ENCODE data around the gene ITGB3. TPM values are rescaled to one million over a fixed set of nuclear protein-coding genes. Genes with fewer than 3 reads are reported as not detected.

ITGB3 gene
- total and polyA plus RNA-seq, 9 of the 15 experiments (the other 6 are each of a cell fraction or from before 2014, with no cell fraction given): 0.08 to 2.6 (median 0.62) TPM; not detected in 1

DNA sequence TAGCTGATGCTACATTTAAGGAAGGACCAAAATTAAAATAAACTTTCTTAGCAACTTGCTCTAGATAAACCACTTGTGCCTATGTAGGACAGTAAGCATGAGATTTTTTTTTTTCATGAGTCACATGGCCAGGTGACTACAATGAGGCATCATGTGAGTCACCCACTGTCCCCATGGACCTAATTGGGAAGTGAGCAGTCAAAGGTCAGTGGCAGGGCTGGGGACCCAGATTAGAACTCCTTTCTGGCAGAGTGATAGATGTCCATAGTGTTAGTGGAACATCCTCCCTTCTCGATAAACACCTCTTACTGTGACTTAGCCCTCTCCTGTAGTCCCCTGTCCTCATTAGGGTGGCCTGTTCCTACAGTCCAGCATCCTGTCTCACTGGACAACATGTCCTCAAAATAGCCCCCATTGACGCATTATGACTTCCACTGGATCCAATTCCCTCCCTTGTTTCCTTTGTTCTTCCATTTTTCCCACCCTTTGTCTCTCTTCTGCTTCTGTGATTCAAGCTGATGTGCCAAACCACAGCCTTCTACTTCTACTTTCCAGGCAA is 12.4 kb downstream of the ITGB3 start (continued):
- TF ChIP-seq, protein P1, sequence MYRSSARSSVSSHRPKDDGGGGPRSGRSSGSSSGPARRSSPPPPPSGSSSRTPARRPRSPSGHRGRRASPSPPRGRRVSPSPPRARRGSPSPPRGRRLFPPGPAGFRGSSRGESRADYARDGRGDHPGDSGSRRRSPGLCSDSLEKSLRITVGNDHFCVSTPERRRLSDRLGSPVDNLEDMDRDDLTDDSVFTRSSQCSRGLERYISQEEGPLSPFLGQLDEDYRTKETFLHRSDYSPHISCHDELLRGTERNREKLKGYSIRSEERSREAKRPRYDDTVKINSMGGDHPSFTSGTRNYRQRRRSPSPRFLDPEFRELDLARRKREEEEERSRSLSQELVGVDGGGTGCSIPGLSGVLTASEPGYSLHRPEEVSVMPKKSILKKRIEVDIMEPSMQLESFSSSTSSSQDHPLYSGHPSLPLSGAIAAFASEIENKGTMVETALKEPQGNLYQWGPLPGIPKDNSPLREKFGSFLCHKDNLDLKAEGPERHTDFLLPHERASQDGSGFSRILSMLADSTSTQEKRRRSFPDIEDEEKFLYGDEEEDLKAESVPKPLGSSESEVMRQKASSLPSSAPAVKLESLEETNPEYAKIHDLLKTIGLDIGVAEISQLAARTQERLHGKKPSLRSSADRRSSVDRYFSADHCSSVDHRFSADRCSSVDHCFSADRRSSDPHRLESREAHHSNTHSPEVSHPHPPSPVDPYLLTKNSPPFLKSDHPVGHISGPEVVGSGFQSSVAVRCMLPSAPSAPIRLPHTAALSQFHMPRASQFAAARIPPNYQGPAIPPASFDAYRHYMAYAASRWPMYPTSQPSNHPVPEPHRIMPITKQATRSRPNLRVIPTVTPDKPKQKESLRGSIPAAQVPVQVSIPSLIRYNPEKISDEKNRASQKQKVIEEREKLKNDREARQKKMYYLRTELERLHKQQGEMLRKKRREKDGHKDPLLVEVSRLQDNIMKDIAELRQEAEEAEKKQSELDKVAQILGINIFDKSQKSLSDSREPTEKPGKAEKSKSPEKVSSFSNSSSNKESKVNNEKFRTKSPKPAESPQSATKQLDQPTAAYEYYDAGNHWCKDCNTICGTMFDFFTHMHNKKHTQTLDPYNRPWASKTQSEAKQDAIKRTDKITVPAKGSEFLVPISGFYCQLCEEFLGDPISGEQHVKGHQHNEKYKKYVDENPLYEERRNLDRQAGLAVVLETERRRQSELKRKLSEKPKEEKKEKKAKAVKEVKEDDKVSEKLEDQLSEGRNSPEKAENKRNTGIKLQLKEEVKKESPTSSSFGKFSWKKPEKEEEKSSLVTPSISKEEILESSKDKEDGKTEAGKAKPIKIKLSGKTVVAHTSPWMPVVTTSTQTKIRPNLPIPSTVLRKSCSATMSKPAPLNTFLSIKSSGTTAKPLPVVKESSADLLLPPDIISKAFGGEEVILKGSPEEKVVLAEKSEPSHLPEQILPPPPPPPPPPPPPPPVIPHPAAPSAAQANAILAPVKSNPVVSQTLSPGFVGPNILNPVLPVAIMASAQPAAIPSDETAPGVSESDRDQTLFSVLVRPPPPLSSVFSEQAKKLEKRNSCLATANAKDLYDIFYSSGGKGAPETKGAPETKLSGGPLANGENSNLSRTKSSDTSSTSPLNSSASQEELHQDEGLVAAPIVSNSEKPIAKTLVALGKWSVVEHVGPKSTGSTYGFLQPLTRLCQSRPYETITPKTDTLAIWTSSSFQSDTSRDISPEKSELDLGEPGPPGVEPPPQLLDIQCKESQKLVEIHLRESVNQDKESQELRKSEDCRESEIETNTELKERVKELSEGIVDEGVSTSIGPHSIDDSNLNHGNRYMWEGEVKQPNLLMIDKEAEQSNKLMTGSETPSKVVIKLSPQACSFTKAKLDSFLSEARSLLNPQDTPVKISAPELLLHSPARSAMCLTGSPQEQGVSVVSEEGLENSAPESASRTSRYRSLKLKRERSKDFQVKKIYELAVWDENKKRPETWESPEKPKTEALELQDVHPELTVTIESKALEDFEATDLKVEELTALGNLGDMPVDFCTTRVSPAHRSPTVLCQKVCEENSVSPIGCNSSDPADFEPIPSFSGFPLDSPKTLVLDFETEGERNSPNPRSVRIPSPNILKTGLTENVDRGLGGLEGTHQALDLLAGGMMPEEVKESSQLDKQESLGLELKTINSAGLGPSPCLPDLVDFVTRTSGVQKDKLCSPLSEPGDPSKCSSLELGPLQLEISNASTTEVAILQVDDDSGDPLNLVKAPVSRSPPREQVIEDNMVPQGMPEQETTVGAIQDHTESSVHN (IDR thresholded peaks at IDR 0.05; ENCODE audit: borderline replicate concordance in 1 of 2, low read depth in 1 of 2): no peak
- TF ChIP-seq ZNF766 (CRISPR knock-in tag; conservative IDR thresholded peaks at IDR 0.05) (peak; percentile 84), HMG20A (CRISPR knock-in tag; conservative IDR thresholded peaks at IDR 0.05) (no peak), NFE2L1 (tag; IDR thresholded peaks at IDR 0.05; ENCODE audit: borderline replicate concordance, low read depth) (no peak), ETV5 (CRISPR knock-in tag; IDR thresholded peaks at IDR 0.05; ENCODE audit: low read depth) (peak; percentile 55; the same call in 1 of the 2 replicates), SMARCA5 (IDR thresholded peaks at IDR 0.05) (peak; percentile 46; the same call in 1 of the 2 replicates), ILF3 (IDR thresholded peaks at IDR 0.05; ENCODE audit: borderline replicate concordance) (no peak), ESRRB (CRISPR knock-in tag; IDR thresholded peaks at IDR 0.05; ENCODE audit: borderline replicate concordance) (no peak)
- TF ChIP-seq, protein P2, sequence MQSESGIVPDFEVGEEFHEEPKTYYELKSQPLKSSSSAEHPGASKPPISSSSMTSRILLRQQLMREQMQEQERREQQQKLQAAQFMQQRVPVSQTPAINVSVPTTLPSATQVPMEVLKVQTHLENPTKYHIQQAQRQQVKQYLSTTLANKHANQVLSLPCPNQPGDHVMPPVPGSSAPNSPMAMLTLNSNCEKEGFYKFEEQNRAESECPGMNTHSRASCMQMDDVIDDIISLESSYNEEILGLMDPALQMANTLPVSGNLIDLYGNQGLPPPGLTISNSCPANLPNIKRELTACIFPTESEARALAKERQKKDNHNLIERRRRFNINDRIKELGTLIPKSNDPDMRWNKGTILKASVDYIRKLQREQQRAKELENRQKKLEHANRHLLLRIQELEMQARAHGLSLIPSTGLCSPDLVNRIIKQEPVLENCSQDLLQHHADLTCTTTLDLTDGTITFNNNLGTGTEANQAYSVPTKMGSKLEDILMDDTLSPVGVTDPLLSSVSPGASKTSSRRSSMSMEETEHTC (IDR thresholded peaks at IDR 0.05): peak; percentile 94
- TF ChIP-seq, protein P3, sequence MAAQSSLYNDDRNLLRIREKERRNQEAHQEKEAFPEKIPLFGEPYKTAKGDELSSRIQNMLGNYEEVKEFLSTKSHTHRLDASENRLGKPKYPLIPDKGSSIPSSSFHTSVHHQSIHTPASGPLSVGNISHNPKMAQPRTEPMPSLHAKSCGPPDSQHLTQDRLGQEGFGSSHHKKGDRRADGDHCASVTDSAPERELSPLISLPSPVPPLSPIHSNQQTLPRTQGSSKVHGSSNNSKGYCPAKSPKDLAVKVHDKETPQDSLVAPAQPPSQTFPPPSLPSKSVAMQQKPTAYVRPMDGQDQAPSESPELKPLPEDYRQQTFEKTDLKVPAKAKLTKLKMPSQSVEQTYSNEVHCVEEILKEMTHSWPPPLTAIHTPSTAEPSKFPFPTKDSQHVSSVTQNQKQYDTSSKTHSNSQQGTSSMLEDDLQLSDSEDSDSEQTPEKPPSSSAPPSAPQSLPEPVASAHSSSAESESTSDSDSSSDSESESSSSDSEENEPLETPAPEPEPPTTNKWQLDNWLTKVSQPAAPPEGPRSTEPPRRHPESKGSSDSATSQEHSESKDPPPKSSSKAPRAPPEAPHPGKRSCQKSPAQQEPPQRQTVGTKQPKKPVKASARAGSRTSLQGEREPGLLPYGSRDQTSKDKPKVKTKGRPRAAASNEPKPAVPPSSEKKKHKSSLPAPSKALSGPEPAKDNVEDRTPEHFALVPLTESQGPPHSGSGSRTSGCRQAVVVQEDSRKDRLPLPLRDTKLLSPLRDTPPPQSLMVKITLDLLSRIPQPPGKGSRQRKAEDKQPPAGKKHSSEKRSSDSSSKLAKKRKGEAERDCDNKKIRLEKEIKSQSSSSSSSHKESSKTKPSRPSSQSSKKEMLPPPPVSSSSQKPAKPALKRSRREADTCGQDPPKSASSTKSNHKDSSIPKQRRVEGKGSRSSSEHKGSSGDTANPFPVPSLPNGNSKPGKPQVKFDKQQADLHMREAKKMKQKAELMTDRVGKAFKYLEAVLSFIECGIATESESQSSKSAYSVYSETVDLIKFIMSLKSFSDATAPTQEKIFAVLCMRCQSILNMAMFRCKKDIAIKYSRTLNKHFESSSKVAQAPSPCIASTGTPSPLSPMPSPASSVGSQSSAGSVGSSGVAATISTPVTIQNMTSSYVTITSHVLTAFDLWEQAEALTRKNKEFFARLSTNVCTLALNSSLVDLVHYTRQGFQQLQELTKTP (IDR thresholded peaks at IDR 0.05; ENCODE audit: low read depth in 1 of 2, partially characterized antibody in 2 of 2): peak in 1 of 2 experiments; percentile 41
